Kidney glomerular epithelial cell (primary cell): ENCODE data around the gene ISLR2.
A peak's percentile ranks its signal among the peaks of the same experiment; 100 is the strongest.

ENCODE experiments used
- DNase-seq: peaks from one replicate; lab custom pipeline; 2025; lab: John Stamatoyannopoulos, UW

Gene ISLR2

GRCh38 chr15:74178326-74179100 lies 48.1 kb downstream of the ISLR2 start:
- DNase-seq, result no peak

DNA sequence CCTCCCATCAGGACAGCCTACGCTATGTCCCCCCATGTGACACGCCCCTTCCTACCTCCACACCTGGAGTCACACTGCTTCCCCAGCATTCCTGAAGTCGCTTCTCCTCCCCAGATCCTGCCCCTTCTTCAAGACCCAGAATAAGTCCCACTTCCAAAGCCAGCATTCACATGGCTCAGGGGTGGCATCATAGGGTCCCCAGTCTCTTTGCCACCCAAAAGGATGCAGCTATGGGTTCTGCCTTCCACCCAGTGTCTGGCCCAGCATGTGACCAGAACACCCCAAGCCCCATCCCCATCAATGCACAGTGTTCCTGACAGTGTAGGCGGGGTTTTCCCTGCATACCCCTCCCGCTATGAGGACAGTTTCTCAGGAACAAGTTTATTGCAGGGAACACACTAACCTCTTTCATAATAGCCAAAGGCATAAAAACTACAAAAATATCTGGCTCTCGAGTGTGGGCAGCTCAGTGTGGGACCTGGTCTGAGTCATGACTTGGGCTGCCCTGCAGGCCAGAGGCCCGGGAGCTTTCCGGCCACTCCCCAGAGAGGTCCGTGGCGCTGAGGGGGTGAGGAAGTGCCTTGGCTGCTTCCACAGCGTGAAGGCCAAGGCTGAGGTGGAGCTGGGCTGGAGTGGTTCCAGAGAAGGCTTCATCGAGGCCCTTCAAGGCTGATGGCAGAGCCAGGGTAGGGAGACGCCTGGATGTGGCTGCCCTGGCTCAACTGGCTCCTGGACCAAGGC lies 48.9 kb downstream of the ISLR2 start:
- peak; percentile 68 for DNase-seq

DNA sequence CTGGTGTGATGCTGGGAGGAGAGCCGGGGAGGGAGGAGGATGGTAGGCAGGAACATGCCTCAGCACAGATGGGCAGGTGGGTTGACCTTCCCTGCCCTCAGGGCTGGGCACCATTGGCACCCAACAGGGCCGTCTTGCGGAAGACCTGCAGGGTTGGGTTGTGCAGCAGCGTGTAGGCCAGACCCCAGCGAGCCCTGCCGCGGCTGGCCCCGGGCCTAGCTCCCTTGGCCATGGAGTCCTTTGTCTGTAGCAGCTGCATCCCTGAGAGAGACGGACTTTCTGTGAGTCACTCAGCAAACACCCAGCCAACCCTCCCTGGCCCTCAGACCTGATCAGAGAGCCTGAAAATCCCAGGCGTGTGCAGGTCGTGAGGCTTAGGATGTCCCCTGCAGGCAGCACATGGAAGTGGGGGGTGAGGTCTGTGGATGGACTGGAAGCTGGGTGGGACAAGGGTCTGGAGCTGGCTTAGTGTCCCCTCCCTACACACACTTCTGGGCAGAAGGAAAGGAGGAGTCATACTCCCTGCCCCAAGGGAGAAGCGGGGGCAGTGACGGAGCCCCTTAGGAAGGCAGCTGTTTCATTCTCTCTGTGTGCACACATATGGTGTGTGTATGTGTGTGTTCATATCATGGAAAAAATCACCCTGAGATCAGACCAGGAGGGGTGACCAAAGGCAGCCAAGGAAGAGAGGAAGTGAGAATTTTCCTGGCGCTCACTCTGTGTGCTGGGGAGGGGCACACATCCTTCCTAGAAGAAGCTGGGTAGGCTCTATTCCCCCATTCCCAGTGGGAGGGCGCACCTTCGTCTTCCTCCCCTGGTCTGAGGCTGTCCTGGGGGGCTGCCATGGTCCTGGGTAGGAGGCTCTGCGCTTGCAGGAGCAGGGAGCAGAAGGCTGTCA lies 49.8 kb downstream of the ISLR2 start:
- DNase-seq, result no peak

GRCh38 chr15:74180881-74181602 lies 50.7 kb downstream of the ISLR2 start:
- no peak for DNase-seq

DNA sequence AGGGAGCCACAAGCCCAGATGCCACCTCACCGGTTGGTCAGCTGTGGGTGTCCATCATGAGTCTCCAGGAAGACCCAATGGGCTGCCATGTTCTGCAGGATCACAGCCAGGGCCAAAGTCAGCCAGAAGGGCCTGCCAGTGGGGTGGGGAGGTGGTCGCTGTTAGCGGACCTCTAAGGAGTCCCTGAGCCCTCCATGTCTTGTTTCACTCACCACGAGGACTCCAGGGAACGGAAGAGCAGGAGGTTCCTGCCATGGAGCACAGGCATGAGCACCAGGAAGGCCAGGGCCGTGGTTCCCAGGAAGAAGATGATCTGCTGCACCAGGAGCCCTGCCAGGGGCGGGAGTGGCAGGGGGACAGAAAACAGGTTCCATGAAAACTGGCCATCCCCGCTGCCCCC lies 51.7 kb downstream of the ISLR2 start:
- DNase-seq, result no peak

DNA sequence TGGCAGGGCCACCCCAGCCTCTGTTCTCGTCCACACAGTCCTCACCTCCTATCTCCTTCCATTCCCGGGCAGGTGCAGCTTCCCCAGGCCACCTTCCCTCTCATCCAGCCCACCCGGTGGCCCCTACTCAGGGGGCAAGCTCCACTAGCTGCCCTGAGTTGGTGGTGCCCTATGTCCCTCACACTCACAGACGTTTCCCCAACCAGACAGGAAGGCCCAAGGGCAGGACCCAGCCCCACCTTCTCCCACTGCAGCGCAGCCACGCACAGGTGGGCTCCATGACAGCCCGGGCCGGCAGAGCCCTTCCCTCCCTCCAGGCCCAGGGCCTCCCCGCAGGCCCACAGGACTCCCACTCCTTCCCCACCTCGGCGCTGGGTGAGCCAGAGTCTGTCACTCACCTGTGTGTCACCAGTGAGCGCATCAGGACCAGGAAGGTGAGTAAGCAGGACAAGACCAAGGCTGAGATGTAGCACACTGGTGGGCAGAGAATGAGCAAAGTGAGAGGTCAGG lies 54.3 kb downstream of the ISLR2 start:
- DNase-seq, result no peak

GRCh38 chr15:74185710-74186348 lies 55.4 kb downstream of the ISLR2 start:
- DNase-seq, result no peak
